GM18861 (cell line): ENCODE results near the gene ZNF318.

Experiments
- ATAC-seq: cut with Tn5 transposase; IDR thresholded peaks from one replicate; pipeline ENCODE4 v1.9.1; 2021; ENCODE audit not compliant: unreplicated experiment

ZNF318 gene

GRCh38 chr6:43301081-43301870, 68.2 kb downstream of the ZNF318 start:
- ATAC-seq = no peak

- no peak for ATAC-seq
Observed at GRCh38 chr6:43299338-43300293, 69.8 kb downstream of the ZNF318 start.

DNA sequence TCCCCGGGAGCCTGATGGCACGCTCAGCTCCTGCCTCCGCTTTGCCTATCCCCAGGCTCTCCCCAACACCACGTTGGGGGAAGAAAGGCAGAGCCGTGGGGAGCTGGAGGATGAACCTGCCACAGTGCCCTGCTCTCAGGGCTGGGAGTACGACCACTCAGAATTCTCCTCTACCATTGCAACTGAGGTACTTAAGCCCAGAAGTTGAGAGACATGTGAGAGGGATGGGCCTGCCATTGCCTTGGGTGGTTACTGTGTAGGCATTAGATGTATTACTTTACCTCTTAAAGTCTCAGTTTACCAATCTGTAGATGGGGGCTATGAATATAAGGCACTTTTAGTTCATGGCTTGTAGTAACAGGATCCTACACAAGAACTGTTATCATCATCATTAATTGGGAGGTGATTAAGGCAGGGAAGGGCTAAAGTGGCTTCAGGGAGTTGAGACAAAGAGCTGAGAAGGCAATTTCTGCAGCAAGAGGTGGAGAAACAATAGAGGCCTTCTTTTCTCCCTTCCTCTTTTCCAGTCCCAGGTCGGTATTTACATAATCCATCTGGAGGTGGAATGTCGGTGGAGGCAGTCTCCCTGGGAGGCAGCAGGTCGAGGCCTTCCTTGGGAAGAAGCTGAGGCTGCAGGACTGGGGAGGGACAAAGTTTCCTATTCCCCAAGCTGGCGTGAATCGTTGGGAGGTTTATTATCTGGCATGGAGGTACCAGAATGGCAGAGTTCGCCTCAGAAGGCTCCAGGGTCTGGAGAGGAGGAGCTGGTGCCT, 70.7 kb downstream of the ZNF318 start:
- no peak for ATAC-seq

DNA sequence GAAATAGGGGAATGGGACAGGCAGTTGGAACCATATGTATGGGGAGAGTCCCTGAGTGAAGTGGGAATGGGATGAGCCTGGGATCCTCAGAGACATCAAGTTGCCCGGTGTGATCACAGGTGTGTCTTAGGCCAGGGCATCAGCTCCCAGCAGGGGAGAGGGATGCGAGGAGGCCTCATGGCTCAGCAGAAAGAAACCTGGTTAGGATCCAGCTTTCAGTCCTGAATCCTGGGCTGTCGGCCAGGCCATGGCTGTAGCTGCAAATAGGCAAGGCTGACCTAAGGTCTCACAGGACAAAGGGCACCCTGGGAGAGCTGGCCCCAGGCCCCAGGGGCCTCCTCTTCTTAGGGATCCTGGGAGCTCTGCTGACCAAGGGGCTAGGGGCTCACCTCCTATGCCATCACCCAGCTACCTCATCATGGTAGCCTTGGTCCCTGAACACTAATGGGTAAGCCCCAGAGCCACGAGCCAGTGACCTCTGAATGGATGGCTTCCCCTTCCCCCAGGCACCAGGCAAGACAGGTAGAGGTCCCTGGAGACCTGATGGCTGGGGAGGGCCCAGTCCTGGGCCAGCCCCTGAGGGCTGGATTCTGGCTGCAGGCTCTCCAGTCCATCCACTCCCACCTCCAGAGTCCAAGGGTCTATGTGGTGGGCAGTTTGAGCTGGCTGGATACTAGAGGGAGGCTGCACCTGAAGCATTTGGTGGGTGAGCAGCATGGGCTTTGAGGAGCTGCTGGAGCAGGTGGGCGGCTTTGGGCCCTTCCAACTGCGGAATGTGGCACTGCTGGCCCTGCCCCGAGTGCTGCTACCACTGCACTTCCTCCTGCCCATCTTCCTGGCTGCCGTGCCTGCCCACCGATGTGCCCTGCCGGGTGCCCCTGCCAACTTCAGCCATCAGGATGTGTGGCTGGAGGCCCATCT, 71.5 kb downstream of the ZNF318 start, which contains the start of gene SLC22A7:
SLC22A7 (plus strand) TSS at position 617 of the 921 bp plus-strand sequence; CDS start at position 716, 99 bp downstream.
- no peak for ATAC-seq

DNA sequence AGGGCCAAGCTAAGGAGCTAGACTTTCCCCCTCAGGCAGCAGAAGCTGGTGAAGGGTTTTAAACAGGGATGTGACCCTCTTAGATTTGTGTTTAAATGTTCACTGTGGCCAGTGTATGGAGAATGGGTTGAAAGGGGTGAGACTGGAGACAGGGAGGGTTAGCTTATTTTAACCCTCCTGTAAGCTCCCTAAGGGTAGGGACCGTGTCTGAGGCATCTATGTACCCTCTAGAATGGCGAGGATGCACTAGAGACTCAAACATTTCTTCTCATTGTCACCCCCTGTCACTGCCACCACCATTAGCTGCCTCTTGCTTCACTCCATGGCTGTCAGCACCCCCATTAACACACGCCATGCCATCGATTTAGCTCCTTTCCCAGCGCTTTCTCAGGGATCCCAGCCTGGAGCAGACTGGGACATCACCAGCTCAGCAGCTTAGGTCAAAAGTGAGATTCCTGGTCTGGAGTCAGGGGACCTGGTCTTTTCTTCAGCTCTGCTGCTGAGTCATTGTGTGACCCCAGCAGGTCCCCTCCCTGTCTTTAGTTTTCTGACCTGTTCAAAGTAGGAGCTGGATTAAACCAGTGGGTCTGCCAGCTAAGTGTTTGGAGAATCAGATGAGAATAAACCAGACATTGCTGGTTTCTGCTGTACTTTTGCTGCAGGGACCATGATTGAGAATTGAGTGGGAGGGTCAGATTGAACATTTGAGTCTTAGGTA, 72.5 kb downstream of the ZNF318 start:
- no peak for ATAC-seq

GRCh38 chr6:43295456-43295855, 74.0 kb downstream of the ZNF318 start:
- ATAC-seq = no peak

DNA sequence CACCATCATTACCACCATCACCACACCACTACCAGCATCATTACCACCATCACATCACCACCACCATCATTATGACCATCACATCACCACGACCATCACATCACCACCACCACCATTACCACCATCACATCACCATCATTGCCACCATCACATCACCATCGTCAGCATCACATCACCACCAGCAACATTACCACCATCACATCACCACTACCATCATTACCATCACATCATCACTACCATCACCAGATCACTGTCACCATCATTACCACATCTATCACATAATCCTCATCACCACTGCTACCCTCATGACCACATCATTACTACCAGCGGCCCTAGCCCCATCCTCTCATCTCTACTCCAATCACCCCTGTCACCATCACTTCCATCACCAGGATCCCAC, 74.9 kb downstream of the ZNF318 start:
- ATAC-seq = no peak

- ATAC-seq = no peak
Observed at GRCh38 chr6:43293698-43294097, 75.7 kb downstream of the ZNF318 start.

- ATAC-seq = no peak
Observed at GRCh38 chr6:43292763-43293318, 76.6 kb downstream of the ZNF318 start.

DNA sequence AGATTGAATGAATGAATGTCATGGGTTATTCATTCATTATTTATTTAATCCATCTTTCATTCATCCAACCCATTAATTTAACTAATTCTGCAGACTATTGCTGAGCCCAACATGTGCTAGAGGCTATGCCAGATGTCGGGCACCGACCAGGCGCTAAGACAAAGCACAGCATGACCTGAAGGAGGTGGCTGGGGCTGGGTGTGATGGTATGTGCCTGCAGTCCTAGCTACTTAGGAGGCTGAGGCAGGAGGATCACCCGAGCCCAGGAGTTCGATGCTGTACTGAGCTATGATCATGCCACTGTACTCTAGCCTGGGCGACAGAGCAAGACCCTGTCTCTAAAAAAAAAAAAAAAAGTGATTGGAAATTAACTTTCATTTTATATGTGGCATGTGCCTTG, 77.1 kb downstream of the ZNF318 start:
- no peak for ATAC-seq

- ATAC-seq = no peak
Observed at GRCh38 chr6:43291708-43292107, 77.7 kb downstream of the ZNF318 start.

GRCh38 chr6:43290905-43291355, 78.5 kb downstream of the ZNF318 start:
- ATAC-seq = no peak

DNA sequence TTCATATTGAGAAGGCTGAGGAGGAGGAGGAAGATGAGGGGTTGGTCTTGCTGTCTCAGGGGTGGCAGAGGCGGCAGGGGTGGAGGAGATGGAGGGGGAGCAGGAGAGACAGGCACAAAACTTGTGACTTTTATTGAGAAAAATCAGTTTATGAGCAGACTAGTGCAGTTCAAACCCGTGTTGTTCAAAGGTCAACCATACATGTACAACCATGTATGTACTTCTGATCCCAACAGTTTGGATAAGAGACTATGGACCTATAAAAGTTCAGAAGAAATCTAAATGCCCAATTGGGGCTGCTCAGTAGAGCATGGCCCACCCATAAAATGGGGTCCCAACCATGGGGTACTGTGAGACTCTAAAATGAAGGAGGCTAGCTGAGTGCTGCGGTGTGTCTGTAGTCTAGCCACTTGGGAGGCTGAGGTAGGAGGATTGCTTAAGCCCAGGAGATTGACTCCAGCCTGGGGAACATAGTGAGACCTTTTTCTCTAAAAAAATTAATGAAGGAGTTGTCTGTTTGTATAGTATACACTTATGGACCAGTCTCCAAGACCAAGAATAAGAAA, 79.0 kb downstream of the ZNF318 start:
- ATAC-seq = no peak

- no peak for ATAC-seq
Observed at GRCh38 chr6:43287717-43288679, 81.4 kb downstream of the ZNF318 start.

GRCh38 chr6:43286980-43287716, 82.3 kb downstream of the ZNF318 start:
- no peak for ATAC-seq

DNA sequence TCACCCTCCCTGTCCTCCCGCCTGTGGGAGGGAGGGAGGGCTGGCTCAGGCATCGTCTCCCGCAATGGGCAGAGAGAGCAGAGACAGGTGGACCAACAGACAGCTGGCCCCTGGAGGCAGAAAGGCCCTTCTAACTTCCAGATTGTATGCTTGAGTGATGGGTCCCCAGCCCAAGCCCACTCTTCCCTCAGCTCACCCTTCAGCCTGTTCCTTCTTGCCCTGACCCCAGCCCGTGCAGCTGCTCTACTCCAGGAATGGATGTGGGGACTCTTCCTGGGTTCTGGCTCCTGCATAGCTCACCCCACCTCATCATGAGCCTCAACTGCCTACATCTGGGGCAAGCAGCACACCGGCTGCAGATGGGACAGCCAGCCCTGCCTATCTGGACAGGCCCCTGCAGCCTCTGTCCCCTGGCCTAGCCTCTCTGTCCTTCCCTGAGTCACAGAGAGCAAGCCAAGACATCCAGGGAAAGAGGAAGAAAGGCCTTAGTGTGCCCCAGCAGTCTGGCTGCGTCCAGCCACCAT, 82.9 kb downstream of the ZNF318 start:
- no peak for ATAC-seq
